Pancreas (tissue), 10 donors: Measurements from ENCODE around the gene HIPK2. TPM values are rescaled to one million over a fixed set of nuclear protein-coding genes. Genes with fewer than 3 reads are reported as not detected.

Experiments
- ATAC-seq, 4 donors: fragments of 200-7000 bp; cut with Tn5 transposase; one replicate each; pipeline versions ENCODE4 v1.8.0 to v1.9.1; 2020; ENCODE audit warnings: mild to moderate bottlenecking in 4 of 4, moderate library complexity in 4 of 4
- DNase-seq, 6 donors: peaks; one replicate each; pipeline ENCODE4 v3.0.0-alpha.2; 2020
- FAIRE-seq: peaks from 2 replicates; lab custom pipeline; 2012; peaks lifted over from hg19 to GRCh38; lab: Jason Lieb, UNC
- H3K27ac ChIP-seq, 4 donors: fragments of 200-600 bp; sonication (generic); 1 replicate in 3 of 4; 2 replicates in 1 of 4; pipeline versions ENCODE4 v1.5.0 to v1.8.0; 2020
- H3K27me3 ChIP-seq, 4 donors: fragments of 200-600 bp; one replicate each; pipeline ENCODE4 v1.8.0; 2021
- H3K36me3 ChIP-seq, 3 donors: fragments of 200-600 bp; sonication (generic) in 1 of 3; one replicate each; pipeline versions ENCODE4 v1.5.0 to v1.8.0; 2020 to 2021
- H3K4me1 ChIP-seq, 3 donors: fragments of 200-600 bp; one replicate each; pipeline ENCODE4 v1.8.0; 2021
- H3K4me3 ChIP-seq, 4 donors: fragments of 200-600 bp; sonication (generic) in 2 of 4; one replicate each; pipeline versions ENCODE4 v1.5.0 to v1.8.0; 2020 to 2021
- H3K9me3 ChIP-seq, 4 donors: fragments of 200-600 bp; one replicate each; pipeline ENCODE4 v1.8.0; 2021
- CTCF ChIP-seq, 4 donors: fragments of 200-600 bp; sonication (generic) in 3 of 4; IDR thresholded peaks; one replicate each; pipeline versions ENCODE4 v1.5.0 to v1.8.0; 2021; ENCODE audit warnings: antibody characterized with exemption in 4 of 4
- WGBS, 2 donors: extraction: QIAGEN DNeasy Blood & Tissue Kit; methylation state at CpG; one replicate each; pipeline ENCODE4 v1.1.7; 2013; 5-methylcytosine and 5-hydroxymethylcytosine counted together
- intact Hi-C, 3 donors: fragments of 100-400 bp; cut with DNase I; formaldehyde crosslinking; loops; one replicate each; pipeline versions ENCODE4 v1.11.1 to v1.14.2; 2022
- polyA plus RNA-seq, 2 donors: library from polyadenylated mRNA; stranded (reverse); fragments of 200-250 nt; gene quantifications; one replicate each; pipeline ENCODE4 v1.2.3, GENCODE V29; 2013
- total RNA-seq, 6 donors: library from RNA; stranded (reverse); fragmentation: NEBNext Ultra II Directional in 4 of 6; extraction: Animal tissue kit (Norgen Biotek cat#: 25700) in 4 of 6; gene quantifications; one replicate each; pipeline versions ENCODE4 v1.2.1 to v1.2.4, GENCODE V29; 2021 to 2023
- donor health status: healthy with polysubstance abuse.
- donor health status: DM: no; HTN: no; CAD: no; lungs with moderate emphysema.
- donor health status: DM: no; HTN: no; CAD: no.
- donor health status: control.
- donor health status: control.
- donor health status: Bipolar disorder and iron deficiency.
- donor health status: DM: yes; HTN: yes; CAD: no.
- donor health status: DM: no; HTN: no; CAD: no.
- donor health status: DM: no; HTN: no; CAD: no.
- donor health status: DM: yes; HTN: yes; CAD: no.

HIPK2 gene
- total and polyA plus RNA-seq, 8 donors, result 6.7 to 49.0 (median 24.7) TPM

GRCh38 chr7:139822855-139823254 is 45.1 kb upstream of the HIPK2 start:
- DNase-seq, result no peak
- no peaks in the 10 kb centered on the region for H3K9me3 ChIP-seq
- intact Hi-C loops, result no loop called here
- WGBS, 2 donors, result 90 to 94% methylated on average over 9 of the region's 9 CpGs
- no peak overlapping the region for H3K4me3 ChIP-seq
- H3K36me3 ChIP-seq, result no peaks in the 10 kb centered on the region
- FAIRE-seq, result no peak
- no peak overlapping the region for H3K27ac ChIP-seq
- no peaks in the 10 kb centered on the region for H3K27me3 ChIP-seq
- ATAC-seq, result no peak
- H3K4me1 ChIP-seq, result no peaks in the 10 kb centered on the region
- TF ChIP-seq CTCF (IDR thresholded peaks at IDR 0.05), result no peak

- intact Hi-C loops, result no loop called here
- H3K9me3 ChIP-seq, result no peaks in the 10 kb centered on the region
- WGBS, 2 donors, result 55 to 67% methylated on average over 14 of the region's 14 CpGs
- ATAC-seq (no peak), FAIRE-seq (no peak), DNase-seq (no peak)
- TF ChIP-seq CTCF (IDR thresholded peaks at IDR 0.05), result no peak
- H3K4me3 ChIP-seq, result no peak overlapping the region
- no peaks in the 10 kb centered on the region for H3K36me3 ChIP-seq
- H3K27ac ChIP-seq, result no peak overlapping the region
- H3K4me1 ChIP-seq, result no peaks in the 10 kb centered on the region
- H3K27me3 ChIP-seq, result no peaks in the 10 kb centered on the region
Observed at GRCh38 chr7:139821349-139822105, 43.7 kb upstream of the HIPK2 start.

DNA sequence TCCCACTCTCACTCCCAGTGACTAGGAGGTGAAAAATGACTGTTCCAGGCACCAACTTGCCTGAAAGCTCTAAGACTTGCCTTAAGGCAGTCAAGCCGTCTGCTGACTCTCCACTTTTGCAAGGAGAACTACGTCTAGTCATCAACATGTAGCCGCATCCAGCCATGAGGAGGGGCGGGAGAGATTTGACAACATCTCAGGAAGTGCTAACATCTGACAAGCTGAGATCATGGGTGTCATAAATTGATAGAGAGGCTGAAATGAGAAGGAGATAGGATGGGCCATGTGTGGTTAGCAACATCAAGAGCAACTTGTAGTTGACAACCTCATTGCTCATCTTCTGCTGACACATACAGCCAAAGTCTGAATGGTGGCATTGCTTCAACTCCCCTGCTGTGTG is 42.3 kb upstream of the HIPK2 start:
- Histone ChIP-seq H3K27ac (no peak overlapping the region), H3K27me3 (no peaks in the 10 kb centered on the region), H3K4me3 (no peak overlapping the region), H3K9me3 (no peaks in the 10 kb centered on the region), H3K36me3 (no peaks in the 10 kb centered on the region), H3K4me1 (no peaks in the 10 kb centered on the region)
- ATAC-seq (peak in 1 of 4 donors; percentile 34), FAIRE-seq (no peak), DNase-seq (no peak)
- WGBS, 2 donors, result 91 to 95% methylated on average over 4 of the region's 4 CpGs
- no peak for TF ChIP-seq CTCF (IDR thresholded peaks at IDR 0.05)
- intact Hi-C loops, result no loop called here

DNA sequence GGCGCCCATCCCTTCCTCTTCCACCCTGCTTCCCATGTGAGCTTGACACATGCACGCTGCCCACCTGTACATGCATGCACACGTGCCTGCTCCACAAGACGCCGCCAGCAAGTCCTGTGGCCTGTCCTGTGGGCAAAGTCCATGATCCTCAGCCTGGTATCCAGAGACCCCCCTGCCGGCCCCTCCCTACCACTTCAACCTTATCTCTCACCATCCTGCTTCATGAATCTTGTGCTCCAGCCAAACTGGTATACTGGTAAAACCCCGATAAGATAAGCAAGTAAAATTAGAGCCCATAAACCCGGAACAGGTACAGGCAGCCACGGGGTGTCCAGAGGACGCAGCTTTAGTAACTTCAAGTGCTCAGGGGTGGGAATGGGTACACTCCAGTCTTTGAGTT is 39.5 kb upstream of the HIPK2 start:
- H3K36me3 ChIP-seq, result no peaks in the 10 kb centered on the region
- FAIRE-seq, result no peak
- no peak overlapping the region for H3K27ac ChIP-seq
- no peak overlapping the region for H3K4me3 ChIP-seq
- TF ChIP-seq CTCF (IDR thresholded peaks at IDR 0.05), result no peak
- DNase-seq, result no peak
- ATAC-seq, result no peak
- 83 to 89% methylated on average over 10 of the region's 10 CpGs for WGBS, 2 donors
- intact Hi-C loops, result no loop called here
- no peaks in the 10 kb centered on the region for H3K27me3 ChIP-seq
- H3K9me3 ChIP-seq, result no peaks in the 10 kb centered on the region
- no peaks in the 10 kb centered on the region for H3K4me1 ChIP-seq

- intact Hi-C loops, result no loop called here
- Histone ChIP-seq H3K4me3 (no peak overlapping the region), H3K9me3 (no peaks in the 10 kb centered on the region), H3K4me1 (no peaks in the 10 kb centered on the region), H3K36me3 (no peaks in the 10 kb centered on the region), H3K27ac (no peak overlapping the region), H3K27me3 (no peaks in the 10 kb centered on the region)
- no peak for TF ChIP-seq CTCF (IDR thresholded peaks at IDR 0.05)
- DNase-seq (no peak), FAIRE-seq (no peak), ATAC-seq (no peak)
- WGBS, 2 donors, result 81 to 88% methylated on average over 2 of the region's 2 CpGs
Observed at GRCh38 chr7:139813689-139814088, 35.9 kb upstream of the HIPK2 start.
